Right ventricle myocardium inferior (tissue), 1 donor: ENCODE results near the gene PIGL. TPM values are rescaled to one million over a fixed set of nuclear protein-coding genes. Genes with fewer than 3 reads are reported as not detected.
A peak's percentile ranks its signal among the peaks of the same experiment; 100 is the strongest.

ENCODE experiments used
- ATAC-seq: fragments of 200-7000 bp; cut with Tn5 transposase; one replicate; pipeline ENCODE4 v1.9.1; 2020; ENCODE audit warnings: mild to moderate bottlenecking, moderate library complexity
- DNase-seq: peaks from one replicate; pipeline ENCODE4 v3.0.0; 2021; ENCODE audit errors: missing footprints
- intact Hi-C: fragments of 100-400 bp; cut with DNase I; formaldehyde crosslinking; loops from one replicate; pipeline ENCODE4 v1.11.0; 2022
- microRNA-seq: library from miRNA; unstranded; fragments of <30 nt; microRNA quantifications from one replicate; pipeline ENCODE4 v1.2.0, GENCODE V29; 2020
- total RNA-seq: library from RNA; stranded (reverse); fragmentation: NEBNext Ultra II Directional; extraction: Animal tissue kit (Norgen Biotek cat#: 25700); gene quantifications from one replicate; pipeline ENCODE4 v1.2.1, GENCODE V29; 2021
- donor health status: DM: no; HTN: yes; CAD: no; lungs with severe emphysema.

Gene PIGL
- total RNA-seq, 1 donor from 2014 or later, result 5.4 TPM

- no peak for DNase-seq
- intact Hi-C loops, result no loop called here
- peak; percentile 84 for ATAC-seq
Measured at GRCh38 chr17:16374146-16374938, 157.3 kb downstream of the PIGL start.

Small RNA genes within 50 kb of the gene (microRNA-seq; reads per million reads assigned to microRNA genes)
- gene MIR1288, result not detected

Other genes with a start within 250 kb of the PIGL start
- gene ZSWIM7, start 217.5 kb upstream of the PIGL start, total RNA-seq, result 24.8 TPM
- 18.9 TPM for gene TTC19, start 217.4 kb upstream of the PIGL start, total RNA-seq
- gene NCOR1, start 1.7 kb upstream of the PIGL start, total RNA-seq, result 60.7 TPM
- 12.8 TPM for gene CENPV, start 136.3 kb downstream of the PIGL start, total RNA-seq
- 1,403 TPM for gene UBB, start 163.9 kb downstream of the PIGL start, total RNA-seq
- 11.2 TPM for gene TRPV2, start 198.4 kb downstream of the PIGL start, total RNA-seq